ENCODE measurements around the gene PRKG1. TPM values are rescaled to one million over a fixed set of nuclear protein-coding genes. Genes with fewer than 3 reads are reported as not detected.
A peak's percentile ranks its signal among the peaks of the same experiment; 100 is the strongest.

Gene PRKG1
- total RNA-seq, 1 donor: 19.5 TPM

DNA sequence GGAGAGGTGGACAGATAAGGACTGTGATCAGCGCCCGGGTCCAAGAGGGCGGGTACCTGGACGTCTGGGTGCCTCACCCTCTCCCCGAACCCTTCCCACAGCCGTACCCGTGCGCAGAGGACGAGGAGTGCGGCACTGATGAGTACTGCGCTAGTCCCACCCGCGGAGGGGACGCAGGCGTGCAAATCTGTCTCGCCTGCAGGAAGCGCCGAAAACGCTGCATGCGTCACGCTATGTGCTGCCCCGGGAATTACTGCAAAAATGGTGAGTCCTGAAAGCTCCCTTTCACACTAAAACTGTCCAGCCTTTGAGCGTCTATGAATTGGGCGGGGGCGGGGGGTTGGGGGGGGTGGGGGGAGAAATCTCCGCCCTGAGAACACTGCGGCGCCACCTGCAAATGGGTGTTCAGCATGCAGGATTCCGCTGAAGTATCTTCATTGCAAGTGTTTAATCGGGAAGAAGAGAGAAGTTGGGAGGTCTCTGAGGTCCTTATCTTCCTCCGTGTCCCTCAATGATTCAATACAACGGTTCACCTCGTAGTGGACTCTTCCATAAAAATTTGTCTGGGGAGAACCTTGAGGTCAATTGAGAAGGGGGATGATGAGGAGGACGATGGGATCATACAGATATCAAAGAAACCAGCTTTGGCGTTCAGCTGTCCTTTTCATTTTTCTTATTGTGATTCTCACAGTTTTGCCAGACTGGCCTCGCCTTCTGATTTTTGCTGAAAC is 1240.7 kb downstream of the PRKG1 start:
- peak overlapping the region; percentile 87 for H2AFZ ChIP-seq (ENCODE audit: low read length)
- H3K4me1 ChIP-seq (ENCODE audit: insufficient read depth, low read length): peaks cover 44% of the 10 kb centered on the region
- TF ChIP-seq, protein P1, sequence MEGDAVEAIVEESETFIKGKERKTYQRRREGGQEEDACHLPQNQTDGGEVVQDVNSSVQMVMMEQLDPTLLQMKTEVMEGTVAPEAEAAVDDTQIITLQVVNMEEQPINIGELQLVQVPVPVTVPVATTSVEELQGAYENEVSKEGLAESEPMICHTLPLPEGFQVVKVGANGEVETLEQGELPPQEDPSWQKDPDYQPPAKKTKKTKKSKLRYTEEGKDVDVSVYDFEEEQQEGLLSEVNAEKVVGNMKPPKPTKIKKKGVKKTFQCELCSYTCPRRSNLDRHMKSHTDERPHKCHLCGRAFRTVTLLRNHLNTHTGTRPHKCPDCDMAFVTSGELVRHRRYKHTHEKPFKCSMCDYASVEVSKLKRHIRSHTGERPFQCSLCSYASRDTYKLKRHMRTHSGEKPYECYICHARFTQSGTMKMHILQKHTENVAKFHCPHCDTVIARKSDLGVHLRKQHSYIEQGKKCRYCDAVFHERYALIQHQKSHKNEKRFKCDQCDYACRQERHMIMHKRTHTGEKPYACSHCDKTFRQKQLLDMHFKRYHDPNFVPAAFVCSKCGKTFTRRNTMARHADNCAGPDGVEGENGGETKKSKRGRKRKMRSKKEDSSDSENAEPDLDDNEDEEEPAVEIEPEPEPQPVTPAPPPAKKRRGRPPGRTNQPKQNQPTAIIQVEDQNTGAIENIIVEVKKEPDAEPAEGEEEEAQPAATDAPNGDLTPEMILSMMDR (IDR thresholded peaks at IDR 0.05; ENCODE audit: extremely low read depth, low read depth, low read length): no peak
- peaks cover 25% of the 10 kb centered on the region for H3K79me2 ChIP-seq (ENCODE audit: insufficient read depth, low read length)
- peak overlapping the region; percentile 90 for H3K27ac ChIP-seq (ENCODE audit: low read depth, low read length)
- no peaks in the 10 kb centered on the region for H3K9me3 ChIP-seq (ENCODE audit: low read depth, low read length)
- peak overlapping the region; percentile 93 for H3K4me2 ChIP-seq (ENCODE audit: insufficient read depth, low read length)
- H3K27me3 ChIP-seq (ENCODE audit: insufficient read depth, low read length): no peaks in the 10 kb centered on the region
- no peaks in the 10 kb centered on the region for H4K20me1 ChIP-seq (ENCODE audit: insufficient read depth, low read length)
- peak overlapping the region; percentile 96 for H3K4me3 ChIP-seq (ENCODE audit: insufficient read depth, low read length)
- H3K36me3 ChIP-seq (ENCODE audit: insufficient read depth, low read length): peaks cover 22% of the 10 kb centered on the region
- DNase-seq (ENCODE audit: insufficient read length, low spot score, missing footprints): peak; percentile 76

DNA sequence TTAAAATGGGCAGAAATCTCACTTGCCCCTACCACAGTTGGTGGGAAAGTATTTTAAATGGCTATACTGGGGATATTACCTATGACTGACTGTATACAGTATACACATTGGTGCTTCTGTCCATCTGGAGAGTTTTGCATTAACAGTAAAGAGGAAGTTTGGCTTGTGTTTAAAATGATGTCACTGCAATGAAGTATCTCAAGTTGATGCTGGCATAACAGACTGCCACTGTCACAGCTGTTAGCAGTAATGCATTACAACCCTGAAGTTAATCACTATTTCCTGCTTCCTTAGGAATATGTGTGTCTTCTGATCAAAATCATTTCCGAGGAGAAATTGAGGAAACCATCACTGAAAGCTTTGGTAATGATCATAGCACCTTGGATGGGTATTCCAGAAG is 1241.7 kb downstream of the PRKG1 start:
- peak overlapping the region; percentile 93 for H3K4me2 ChIP-seq (ENCODE audit: insufficient read depth, low read length)
- H3K36me3 ChIP-seq (ENCODE audit: insufficient read depth, low read length): peaks cover 22% of the 10 kb centered on the region
- no peaks in the 10 kb centered on the region for H3K27me3 ChIP-seq (ENCODE audit: insufficient read depth, low read length)
- H3K27ac ChIP-seq (ENCODE audit: low read depth, low read length): peak overlapping the region; percentile 90
- no peak overlapping the region for H2AFZ ChIP-seq (ENCODE audit: low read length)
- peaks cover 25% of the 10 kb centered on the region for H3K79me2 ChIP-seq (ENCODE audit: insufficient read depth, low read length)
- no peaks in the 10 kb centered on the region for H3K9me3 ChIP-seq (ENCODE audit: low read depth, low read length)
- no peaks in the 10 kb centered on the region for H4K20me1 ChIP-seq (ENCODE audit: insufficient read depth, low read length)
- peak; percentile 45 for DNase-seq (ENCODE audit: insufficient read length, low spot score, missing footprints)
- peaks cover 49% of the 10 kb centered on the region for H3K4me1 ChIP-seq (ENCODE audit: insufficient read depth, low read length)
- H3K4me3 ChIP-seq (ENCODE audit: insufficient read depth, low read length): peak overlapping the region; percentile 96
- TF ChIP-seq, protein P1 (IDR thresholded peaks at IDR 0.05; ENCODE audit: extremely low read depth, low read depth, low read length): no peak

DNA sequence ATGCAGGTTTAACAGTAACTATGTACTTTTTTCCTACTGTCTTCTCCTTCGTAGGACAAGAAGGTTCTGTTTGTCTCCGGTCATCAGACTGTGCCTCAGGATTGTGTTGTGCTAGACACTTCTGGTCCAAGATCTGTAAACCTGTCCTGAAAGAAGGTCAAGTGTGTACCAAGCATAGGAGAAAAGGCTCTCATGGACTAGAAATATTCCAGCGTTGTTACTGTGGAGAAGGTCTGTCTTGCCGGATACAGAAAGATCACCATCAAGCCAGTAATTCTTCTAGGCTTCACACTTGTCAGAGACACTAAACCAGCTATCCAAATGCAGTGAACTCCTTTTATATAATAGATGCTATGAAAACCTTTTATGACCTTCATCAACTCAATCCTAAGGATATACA is 1242.2 kb downstream of the PRKG1 start:
- DNase-seq (ENCODE audit: insufficient read length, low spot score, missing footprints): peak; percentile 34
- Histone ChIP-seq H3K27ac (ENCODE audit: low read depth, low read length) (peak overlapping the region; percentile 90), H3K27me3 (ENCODE audit: insufficient read depth, low read length) (no peaks in the 10 kb centered on the region), H3K36me3 (ENCODE audit: insufficient read depth, low read length) (peaks cover 22% of the 10 kb centered on the region), H3K4me1 (ENCODE audit: insufficient read depth, low read length) (peaks cover 49% of the 10 kb centered on the region), H3K4me3 (ENCODE audit: insufficient read depth, low read length) (peak overlapping the region; percentile 96), H2AFZ (ENCODE audit: low read length) (no peak overlapping the region), H3K79me2 (ENCODE audit: insufficient read depth, low read length) (peaks cover 25% of the 10 kb centered on the region), H3K9me3 (ENCODE audit: low read depth, low read length) (no peaks in the 10 kb centered on the region), H3K4me2 (ENCODE audit: insufficient read depth, low read length) (peak overlapping the region; percentile 93), H4K20me1 (ENCODE audit: insufficient read depth, low read length) (no peaks in the 10 kb centered on the region)
- TF ChIP-seq, protein P1 (IDR thresholded peaks at IDR 0.05; ENCODE audit: extremely low read depth, low read depth, low read length): no peak

DNA sequence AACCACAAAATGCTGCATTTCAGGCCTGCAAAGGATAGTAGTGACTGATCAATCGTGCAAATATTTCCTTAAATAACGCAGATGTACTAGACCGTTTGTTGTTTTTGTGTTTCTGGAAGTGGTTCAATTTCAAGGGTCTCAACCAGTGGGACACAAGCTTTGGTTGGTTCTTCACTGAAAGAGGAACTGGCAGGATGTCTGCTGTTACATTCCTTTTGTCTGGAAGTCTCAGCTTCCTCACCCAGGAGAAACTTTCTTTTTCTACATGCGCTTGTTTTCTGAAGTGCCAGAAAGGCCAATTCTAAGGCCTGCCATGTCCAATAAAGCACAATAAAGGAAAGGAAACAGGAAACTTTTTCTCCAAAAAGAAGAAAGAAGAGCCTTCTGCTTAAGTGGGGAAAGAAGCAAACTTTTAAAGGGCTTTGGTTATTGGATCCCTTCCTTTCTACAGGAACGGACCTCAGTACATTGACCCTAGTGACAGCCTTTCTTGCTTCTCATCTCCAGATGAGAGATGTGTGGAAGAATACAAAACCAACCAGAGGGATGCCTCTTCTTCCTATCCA is 1243.9 kb downstream of the PRKG1 start:
- peak; percentile 3 for DNase-seq (ENCODE audit: insufficient read length, low spot score, missing footprints)
- Histone ChIP-seq H2AFZ (ENCODE audit: low read length) (peak overlapping the region; percentile 52), H3K27ac (ENCODE audit: low read depth, low read length) (peak overlapping the region; percentile 90), H3K27me3 (ENCODE audit: insufficient read depth, low read length) (no peaks in the 10 kb centered on the region), H3K4me2 (ENCODE audit: insufficient read depth, low read length) (peak overlapping the region; percentile 93), H3K4me3 (ENCODE audit: insufficient read depth, low read length) (peak overlapping the region; percentile 96), H3K4me1 (ENCODE audit: insufficient read depth, low read length) (peaks cover 46% of the 10 kb centered on the region), H4K20me1 (ENCODE audit: insufficient read depth, low read length) (no peaks in the 10 kb centered on the region), H3K9me3 (ENCODE audit: low read depth, low read length) (no peaks in the 10 kb centered on the region), H3K36me3 (ENCODE audit: insufficient read depth, low read length) (peaks cover 22% of the 10 kb centered on the region), H3K79me2 (ENCODE audit: insufficient read depth, low read length) (peaks cover 25% of the 10 kb centered on the region)
- TF ChIP-seq, protein P1 (IDR thresholded peaks at IDR 0.05; ENCODE audit: extremely low read depth, low read depth, low read length): no peak
